GM21526 (cell line): ENCODE results near the gene VPS39.
"Not testable (repeated sequence)": the region's sequence is repeated elsewhere in the genome, so short reads cannot be mapped to it uniquely, and the experiment has no call there.

Experiments used
- ATAC-seq: cut with Tn5 transposase; IDR thresholded peaks from one replicate; pipeline ENCODE4 v1.9.1; 2021; ENCODE audit warnings: moderate library complexity; ENCODE audit not compliant: unreplicated experiment, low FRiP score

The VPS39 gene

GRCh38 chr15:42207674-42208579 is at the start of gene VPS39:
Gene VPS39, minus strand, starts transcription at chr15:42208304. Its CDS starts 151 bp downstream, at chr15:42208153.
- peak; percentile 81 for ATAC-seq

GRCh38 chr15:42253300-42253699 is 45.2 kb upstream of the VPS39 start:
- no peak for ATAC-seq

- no peak for ATAC-seq
Observed at GRCh38 chr15:42240823-42241222, 32.7 kb upstream of the VPS39 start.

- no peak for ATAC-seq
Observed at GRCh38 chr15:42239528-42240182, 31.6 kb upstream of the VPS39 start.

- ATAC-seq = no peak
Observed at GRCh38 chr15:42233107-42233506, 25.0 kb upstream of the VPS39 start.

- ATAC-seq = no peak
Observed at GRCh38 chr15:42232606-42233005, 24.5 kb upstream of the VPS39 start.

- ATAC-seq = no peak
Observed at GRCh38 chr15:42231088-42231487, 23.0 kb upstream of the VPS39 start.

- ATAC-seq = not testable (repeated sequence)
Observed at GRCh38 chr15:42228981-42229380, 20.9 kb upstream of the VPS39 start.

- no peak for ATAC-seq
Observed at GRCh38 chr15:42228036-42228435, 19.9 kb upstream of the VPS39 start.

GRCh38 chr15:42226648-42227047 is 18.5 kb upstream of the VPS39 start:
- ATAC-seq = no peak

GRCh38 chr15:42220216-42220615 is 12.1 kb upstream of the VPS39 start:
- no peak for ATAC-seq

GRCh38 chr15:42218953-42219592 is 11.0 kb upstream of the VPS39 start:
- ATAC-seq = no peak

GRCh38 chr15:42217568-42217967 is 9.5 kb upstream of the VPS39 start:
- ATAC-seq = no peak

GRCh38 chr15:42215913-42216829 is 8.1 kb upstream of the VPS39 start:
- ATAC-seq = no peak

GRCh38 chr15:42214600-42214999 is 6.5 kb upstream of the VPS39 start:
- no peak for ATAC-seq

GRCh38 chr15:42213511-42213910 is 5.4 kb upstream of the VPS39 start:
- no peak for ATAC-seq

- ATAC-seq = no peak
Observed at GRCh38 chr15:42210696-42211095, 2.6 kb upstream of the VPS39 start.

- ATAC-seq = no peak
Observed at GRCh38 chr15:42206406-42206805, 1.7 kb downstream of the VPS39 start.

GRCh38 chr15:42203891-42204290 is 4.2 kb downstream of the VPS39 start:
- no peak for ATAC-seq

- ATAC-seq = no peak
Observed at GRCh38 chr15:42202653-42203052, 5.5 kb downstream of the VPS39 start.
